ENCODE measurements around the gene SLC6A8. TPM values are rescaled to one million over a fixed set of nuclear protein-coding genes. Genes with fewer than 3 reads are reported as not detected.

Gene SLC6A8
- total RNA-seq, 1 experiment from 2014 or later, result 45.3 TPM

- POLR2A ChIA-PET (ENCODE audit: unreplicated experiment), result no interaction called here
- DNase-seq (peak; percentile 19), ATAC-seq (0 out of 2 replicates have a peak, but pooled peaks have one; percentile 2)
- H3F3A ChIP-seq (ENCODE audit: low read length, unreplicated experiment), result no peaks in the 10 kb centered on the region
- H3K36me3 ChIP-seq (ENCODE audit: low read depth, low read length), result peaks cover 17% of the 10 kb centered on the region
- H3K79me2 ChIP-seq (ENCODE audit: low read length), result peaks cover 93% of the 10 kb centered on the region
- CTCF ChIA-PET, result no interaction called here
- H3K4me2 ChIP-seq (ENCODE audit: low read length), result peak overlapping the region; percentile 98
- no peaks in the 10 kb centered on the region for H3K9me2 ChIP-seq (replicated peaks; ENCODE audit: low read length)
- peak overlapping the region; percentile 82 for H3K4me3 ChIP-seq (ENCODE audit: low read length)
- intact Hi-C loops (cut with micrococcal nuclease), result no loop called here
- peaks cover 31% of the 10 kb centered on the region for H3K4me1 ChIP-seq (ENCODE audit: insufficient read depth, low read length)
- H3K27me3 ChIP-seq (ENCODE audit: low read length), result no peaks in the 10 kb centered on the region
- H3K9ac ChIP-seq (ENCODE audit: low read length), result peak overlapping the region; percentile 85
- H3K27ac ChIP-seq (ENCODE audit: low read length), result peak overlapping the region; percentile 79
- TF ChIP-seq EZH2phosphoT487 (IDR thresholded peaks at IDR 0.05; ENCODE audit: borderline replicate concordance, low read length) (no peak), EZH2 (IDR thresholded peaks at IDR 0.05; ENCODE audit: low read length, unreplicated experiment) (no peak), CTCF (conservative IDR thresholded peaks at IDR 0.05; ENCODE audit: low read depth, low read length) (no peak)
- peaks cover 14% of the 10 kb centered on the region; the same call in 1 of the 2 replicates for H4K20me1 ChIP-seq (ENCODE audit: low read length)
- no peaks in the 10 kb centered on the region for H3K9me3 ChIP-seq (ENCODE audit: low read length)
- BruUV-seq (replicated peaks), result TSS peak; percentile 67
- 0 out of 2 replicates have a peak overlapping the region, but pooled peaks have one; percentile 34 for H2AFZ ChIP-seq (ENCODE audit: low read length)
Measured at GRCh38 chrX:153725039-153725831, 37.5 kb downstream of the SLC6A8 start.

- Histone ChIP-seq H4K20me1 (ENCODE audit: low read length) (peaks cover 14% of the 10 kb centered on the region; the same call in 1 of the 2 replicates), H3K9ac (ENCODE audit: low read length) (peak overlapping the region; percentile 85), H3K9me2 (replicated peaks; ENCODE audit: low read length) (no peaks in the 10 kb centered on the region), H3K79me2 (ENCODE audit: low read length) (peaks cover 93% of the 10 kb centered on the region), H3K4me3 (ENCODE audit: low read length) (peak overlapping the region; percentile 82), H3K27ac (ENCODE audit: low read length) (peak overlapping the region; percentile 79), H2AFZ (ENCODE audit: low read length) (0 out of 2 replicates have a peak overlapping the region, but pooled peaks have one; percentile 34), H3K4me1 (ENCODE audit: insufficient read depth, low read length) (peaks cover 35% of the 10 kb centered on the region), H3K4me2 (ENCODE audit: low read length) (peak overlapping the region; percentile 98), H3K27me3 (ENCODE audit: low read length) (no peaks in the 10 kb centered on the region), H3K36me3 (ENCODE audit: low read depth, low read length) (peaks cover 13% of the 10 kb centered on the region), H3F3A (ENCODE audit: low read length, unreplicated experiment) (no peaks in the 10 kb centered on the region), H3K9me3 (ENCODE audit: low read length) (no peaks in the 10 kb centered on the region)
- no peak for ATAC-seq
- BruUV-seq (replicated peaks), result no TSS peak
- CTCF ChIA-PET, result no interaction called here
- POLR2A ChIA-PET (ENCODE audit: unreplicated experiment), result no interaction called here
- DNase-seq, result peak; percentile 12
- intact Hi-C loops (cut with micrococcal nuclease), result no loop called here
- TF ChIP-seq EZH2phosphoT487 (IDR thresholded peaks at IDR 0.05; ENCODE audit: borderline replicate concordance, low read length) (no peak), CTCF (conservative IDR thresholded peaks at IDR 0.05; ENCODE audit: low read depth, low read length) (no peak), EZH2 (IDR thresholded peaks at IDR 0.05; ENCODE audit: low read length, unreplicated experiment) (no peak)
Measured at GRCh38 chrX:153725832-153726285, 38.1 kb downstream of the SLC6A8 start.
